GM18502 (cell line): ENCODE measurements around the gene TRIM52.

ENCODE experiments used
- ATAC-seq: cut with Tn5 transposase; IDR thresholded peaks from one replicate; pipeline ENCODE4 v1.9.1; 2021; ENCODE audit warnings: mild to moderate bottlenecking; ENCODE audit not compliant: unreplicated experiment, poor library complexity

Gene TRIM52

GRCh38 chr5:181259283-181259682 is 1.7 kb downstream of the TRIM52 start:
- ATAC-seq = no peak

DNA sequence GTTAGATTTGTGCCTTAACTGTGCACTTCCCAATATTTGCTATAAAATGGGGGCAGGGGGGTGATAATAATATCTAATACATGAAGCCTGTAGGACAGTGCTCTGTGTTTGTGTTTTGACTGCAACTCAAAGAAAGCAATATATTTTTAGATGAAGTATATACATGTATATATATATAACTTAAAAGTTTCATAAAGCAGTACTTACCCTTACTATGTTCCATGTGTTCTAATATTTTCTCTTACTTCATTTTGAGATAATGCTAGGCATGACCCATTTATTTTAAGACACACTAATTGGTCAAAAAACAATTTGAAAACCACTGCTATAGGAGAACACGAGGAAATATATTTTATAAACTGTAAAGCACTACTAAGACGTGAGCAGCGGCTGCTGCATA is 2.4 kb downstream of the TRIM52 start:
- ATAC-seq = no peak

- ATAC-seq = no peak
These were observed 4.9 kb downstream of the TRIM52 start for GRCh38 chr5:181255836-181256578.

DNA sequence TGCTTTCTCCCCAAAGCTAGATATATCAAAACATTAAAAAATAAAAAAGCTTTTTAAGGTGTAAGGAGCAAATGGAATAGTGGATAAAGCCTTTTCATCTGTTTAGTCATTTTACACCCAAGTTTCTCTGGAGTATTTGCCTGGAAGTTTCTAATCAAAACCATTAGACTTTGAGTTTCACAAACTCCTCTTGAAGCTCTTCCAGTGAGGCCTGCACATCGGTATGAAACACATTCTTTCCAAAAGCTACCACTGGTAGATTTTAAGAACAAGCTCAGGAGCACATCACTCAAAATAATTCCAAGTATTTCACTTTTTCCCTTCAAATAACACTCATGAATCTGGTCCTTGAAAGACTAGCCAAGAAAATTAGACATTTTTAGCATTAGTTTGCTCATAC is 5.7 kb downstream of the TRIM52 start:
- no peak for ATAC-seq

DNA sequence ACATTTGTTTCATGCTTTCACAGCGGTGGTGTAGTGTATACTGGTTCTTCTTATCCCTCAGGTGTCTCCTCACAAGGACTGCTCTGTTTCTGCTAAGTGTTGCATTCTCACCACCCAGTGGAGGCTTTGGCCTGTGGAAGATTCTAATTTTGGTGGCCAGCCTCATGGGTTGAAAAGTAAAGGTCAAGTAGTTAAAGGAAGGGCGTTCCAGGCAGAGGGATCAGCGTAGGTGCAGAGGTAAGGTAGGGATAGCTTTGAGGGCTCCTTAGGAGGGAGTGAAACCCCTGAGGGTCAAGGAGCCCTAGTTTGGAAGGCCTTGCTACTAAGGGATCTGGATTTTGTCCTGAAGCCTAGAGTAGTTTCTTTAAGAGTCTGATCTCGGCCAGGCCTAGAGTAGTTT is 12.7 kb downstream of the TRIM52 start:
- ATAC-seq = no peak

DNA sequence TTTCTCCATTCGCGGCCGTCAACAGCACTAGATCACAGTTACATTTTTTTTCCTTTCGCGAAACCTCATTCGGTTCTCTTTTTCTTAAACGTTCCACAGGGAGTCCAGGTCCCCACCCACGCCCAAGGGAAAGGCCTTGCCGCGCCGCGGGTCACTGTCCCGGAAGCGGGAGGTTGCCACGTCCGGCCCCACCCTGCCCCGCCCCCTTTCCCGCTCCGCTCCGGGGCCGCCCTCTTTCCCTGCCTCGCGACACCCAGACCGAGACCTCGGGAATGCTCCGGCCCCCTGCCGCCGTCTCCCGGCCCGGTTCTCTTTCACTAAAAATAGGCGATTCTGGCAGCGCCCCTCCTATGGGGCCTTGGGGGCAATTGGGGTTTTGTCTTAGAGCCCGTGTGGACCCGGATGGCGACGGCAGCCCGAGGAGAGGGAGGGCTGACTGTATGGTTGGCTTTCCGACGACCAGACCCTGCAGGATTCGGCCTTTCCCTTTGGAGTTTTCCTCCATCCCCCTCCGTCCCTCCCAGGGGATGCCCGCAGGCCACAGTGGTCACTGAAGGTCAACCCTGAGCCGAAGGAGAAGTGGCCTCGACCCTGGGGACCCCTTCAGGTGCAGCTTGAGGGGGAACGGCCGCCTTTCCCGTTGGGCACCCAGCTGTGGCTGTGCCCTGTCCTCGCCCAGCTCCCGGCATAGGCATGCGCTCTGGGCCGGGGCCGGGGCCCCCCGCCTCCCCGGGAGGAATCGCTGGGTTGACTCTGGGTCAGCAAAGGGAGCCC is 14.5 kb downstream of the TRIM52 start:
- ATAC-seq = peak; percentile 49

- ATAC-seq = peak; percentile 7
These were observed 15.3 kb downstream of the TRIM52 start for GRCh38 chr5:181245427-181246275.

DNA sequence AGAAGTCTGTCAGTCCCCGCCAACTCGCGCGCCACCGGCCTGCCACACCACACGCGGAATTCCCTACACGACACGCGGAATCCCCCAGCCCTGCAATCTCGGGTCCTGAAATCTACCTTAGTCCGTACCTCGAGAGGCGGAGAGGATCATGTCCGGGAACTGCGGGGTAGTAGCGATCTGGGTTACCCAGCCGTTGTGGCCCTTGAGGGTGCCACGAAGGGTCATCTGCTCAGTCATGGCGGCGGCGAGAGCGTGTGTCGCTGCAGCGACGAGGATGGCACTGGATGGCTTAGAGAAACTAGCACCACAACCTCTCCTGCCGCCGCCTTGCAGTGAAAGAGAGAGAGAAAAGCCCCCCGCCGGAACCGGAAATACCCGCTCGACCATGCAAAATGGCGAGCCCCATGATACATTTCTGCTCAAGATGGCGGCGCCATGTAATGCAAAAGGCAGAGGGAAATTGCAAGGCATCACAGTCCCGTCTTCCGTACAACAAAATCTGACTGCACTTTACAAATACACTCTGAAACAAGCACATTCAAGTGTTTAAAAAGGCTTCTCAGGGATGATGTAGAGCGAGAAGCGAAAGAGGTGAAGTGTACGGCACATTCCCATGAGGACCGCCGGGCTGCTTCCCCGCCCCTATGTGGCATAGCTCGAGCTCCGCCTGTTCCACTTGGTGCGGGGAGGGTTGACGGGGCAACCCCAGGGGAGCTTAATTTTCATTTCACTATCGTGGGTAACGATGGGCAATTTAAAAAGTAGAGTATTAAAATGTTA is 17.2 kb downstream of the TRIM52 start, which contains the start of gene RACK1:
Gene RACK1, minus strand, starts transcription at position 343 of the 780 bp plus-strand sequence. Its CDS starts 106 bp downstream, at position 237.
- peak; percentile 65 for ATAC-seq

GRCh38 chr5:181243018-181243563 is 17.9 kb downstream of the TRIM52 start:
- no peak for ATAC-seq

DNA sequence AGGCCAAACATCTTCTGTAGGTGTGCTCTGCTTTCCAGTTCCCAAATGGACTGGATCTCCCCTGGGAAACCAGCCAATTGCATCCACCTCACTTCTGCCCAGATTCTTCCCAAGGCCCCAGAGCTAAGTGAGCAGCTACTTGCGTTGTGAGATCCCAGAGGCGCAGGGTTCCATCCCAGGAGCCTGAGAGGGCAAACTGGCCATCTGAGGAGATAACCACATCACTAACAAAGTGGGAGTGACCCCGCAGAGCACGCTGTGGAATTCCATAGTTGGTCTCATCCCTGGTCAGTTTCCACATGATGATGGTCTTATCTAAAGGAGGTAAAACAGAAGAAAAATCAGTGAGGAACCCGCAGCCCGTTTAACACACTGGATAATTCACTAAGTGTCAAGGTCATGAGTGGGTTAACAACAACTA is 18.9 kb downstream of the TRIM52 start:
- no peak for ATAC-seq

DNA sequence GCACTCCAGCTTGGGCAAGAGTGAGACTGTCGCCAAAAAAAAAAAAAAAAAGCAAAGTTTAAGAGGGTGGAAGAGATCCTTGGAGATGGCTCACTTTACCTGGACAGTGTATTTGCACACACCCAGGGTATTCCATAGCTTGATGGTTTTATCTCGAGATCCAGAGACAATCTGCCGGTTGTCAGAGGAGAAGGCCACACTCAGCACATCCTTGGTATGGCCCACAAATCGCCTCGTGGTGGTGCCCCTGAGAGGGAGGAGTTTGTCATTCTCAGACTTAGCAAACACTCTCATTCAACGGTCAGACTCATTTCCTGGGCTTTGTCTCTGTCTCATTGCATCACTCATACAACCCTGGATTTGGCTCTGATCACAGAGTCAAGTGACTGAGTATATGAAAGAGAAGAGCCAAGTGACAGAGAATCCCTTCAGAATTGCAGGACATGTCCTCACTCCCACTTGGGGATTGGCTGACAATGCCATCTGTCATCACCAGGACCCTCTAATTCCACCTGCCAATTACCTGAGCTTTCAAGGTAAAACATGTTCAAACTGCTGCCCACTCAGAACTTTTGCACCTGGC is 19.5 kb downstream of the TRIM52 start:
- ATAC-seq = no peak

GRCh38 chr5:181239062-181239663 is 21.8 kb downstream of the TRIM52 start:
- no peak for ATAC-seq

GRCh38 chr5:181237729-181238385 is 23.1 kb downstream of the TRIM52 start:
- ATAC-seq = no peak

DNA sequence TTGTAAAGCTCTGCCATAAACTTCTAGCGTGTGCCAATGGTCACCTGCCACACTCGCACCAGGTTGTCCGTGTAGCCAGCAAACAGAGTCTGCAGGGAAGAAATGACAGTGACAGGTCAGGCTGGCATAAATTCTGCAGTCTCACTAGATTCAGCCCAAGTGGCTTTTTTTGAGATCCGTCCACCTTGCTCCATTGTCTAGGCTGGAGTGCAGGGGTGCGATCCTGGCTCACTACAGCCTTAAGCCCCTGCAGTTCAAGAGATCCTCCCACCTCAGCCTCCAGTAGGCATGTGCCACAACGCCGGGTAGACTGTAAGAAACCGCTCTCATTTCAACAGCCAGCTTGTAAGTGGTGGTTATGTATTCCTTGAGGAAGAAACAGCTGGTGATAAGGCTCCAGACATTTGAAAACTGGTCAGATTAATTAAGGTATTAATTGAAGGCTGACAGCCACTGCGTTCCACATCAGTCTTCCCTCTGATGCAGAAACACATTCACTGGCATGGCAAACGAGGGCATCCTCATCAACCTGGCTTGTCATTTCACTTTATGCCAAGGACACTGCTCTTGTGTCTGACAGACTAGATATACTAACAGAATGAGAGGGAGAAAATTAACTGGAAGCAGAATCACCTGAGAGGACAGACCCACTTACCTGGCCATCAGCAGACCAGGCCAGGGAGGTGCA is 23.8 kb downstream of the TRIM52 start:
- no peak for ATAC-seq

DNA sequence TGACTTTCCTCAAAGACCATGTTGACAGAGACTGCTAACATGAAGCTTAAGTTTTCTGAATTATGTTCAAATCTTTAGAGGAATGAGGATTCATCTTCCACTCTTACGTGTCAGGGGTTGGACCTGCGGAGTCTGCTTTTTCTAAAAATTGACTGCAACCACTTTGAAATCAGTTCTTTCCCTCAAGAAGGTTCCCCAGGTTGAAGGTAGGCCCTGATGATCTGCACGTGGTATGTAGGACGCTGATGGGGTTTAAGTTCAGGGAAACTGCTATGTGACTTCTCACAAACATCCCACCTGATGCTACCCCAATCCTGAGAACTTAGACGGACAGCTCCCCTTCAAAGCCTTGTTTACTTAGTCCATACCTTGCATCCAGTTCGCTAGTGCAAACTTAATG is 24.5 kb downstream of the TRIM52 start:
- no peak for ATAC-seq

- no peak for ATAC-seq
These were observed 25.1 kb downstream of the TRIM52 start for GRCh38 chr5:181235689-181236366.

GRCh38 chr5:181235323-181235688 is 25.6 kb downstream of the TRIM52 start:
- ATAC-seq = no peak
